Endothelial cell of umbilical vein (primary cell): Measurements from ENCODE around the gene FAM120B. TPM values are rescaled to one million over a fixed set of nuclear protein-coding genes. Genes with fewer than 3 reads are reported as not detected.

Experiments
- BruUV-seq: library from RNA; stranded (reverse); fragments of 400-500 nt; replicated peaks from 2 replicates; lab custom pipeline; 2021; lab: Mats Ljungman, UMichigan
- CTCF ChIA-PET: fragments of 300-600, 350-600 bp; sonication (Branson Sonifier 250); formaldehyde crosslinking; loops from one replicate; lab custom pipeline; 2021; ENCODE audit warnings: antibody characterized with exemption, inconsistent platforms; lab: Charles Lee
- POLR2A ChIA-PET: fragments of 300-600, 350-600 bp; sonication (Branson Sonifier 250); formaldehyde crosslinking; loops from one replicate; lab custom pipeline; 2021; ENCODE audit warnings: antibody characterized with exemption, inconsistent platforms; lab: Charles Lee
- DNase-seq: peaks from one replicate; pipeline ENCODE4 v3.0.0-alpha.2; 2011; ENCODE audit warnings: low read depth, low spot score
- FAIRE-seq: peaks from 2 replicates; lab custom pipeline; 2011; peaks lifted over from hg19 to GRCh38; lab: Jason Lieb, UNC
- H2AFZ ChIP-seq: 2 replicates; pipeline ENCODE4 v1.6.0; 2012; ENCODE audit warnings: low read depth, low read length, control low read depth, inconsistent platforms
- H3K27ac ChIP-seq: 2 replicates; pipeline ENCODE4 v1.5.1; 2011; ENCODE audit warnings: low read depth, mild to moderate bottlenecking, control low read depth, low read length, moderate library complexity; ENCODE audit not compliant: insufficient read depth
- H3K27me3 ChIP-seq, 2 experiments: 2 replicates each; pipeline versions ENCODE4 v1.6.0 to v1.6.1; 2011; ENCODE audit warnings: low read length in 2 of 2, mixed read lengths in 1 of 2; ENCODE audit not compliant: control insufficient read depth in 2 of 2, insufficient read depth in 2 of 2
- H3K36me3 ChIP-seq, 2 experiments: 2 replicates in 1 of 2; 3 replicates in 1 of 2; pipeline ENCODE4 v1.5.1; 2011; ENCODE audit warnings: low read length in 2 of 2, mild to moderate bottlenecking in 1 of 2, moderate library complexity in 1 of 2; ENCODE audit not compliant: control insufficient read depth in 2 of 2, insufficient read depth in 2 of 2; ENCODE audit errors: extremely low read depth in 1 of 2
- H3K4me1 ChIP-seq: 3 replicates; pipeline ENCODE4 v1.5.1; 2011; ENCODE audit warnings: mild to moderate bottlenecking, low read length; ENCODE audit not compliant: control insufficient read depth, insufficient read depth; ENCODE audit errors: extremely low read depth
- H3K4me2 ChIP-seq: 2 replicates; pipeline ENCODE4 v1.6.1; 2011; ENCODE audit warnings: low read length, control low read depth, mixed read lengths; ENCODE audit not compliant: insufficient read depth
- H3K4me3 ChIP-seq, 3 experiments: fragments of 200-600 bp in 1 of 3; sonication (generic), shearing (Covaris generic) in 1 of 3; replicated peaks in 1 of 3; 2 replicates each; pipeline ENCODE4 v1.5.1; 2011 to 2016; ENCODE audit warnings: control low read depth in 3 of 3, low read length in 3 of 3, mild to moderate bottlenecking in 2 of 3, inconsistent platforms in 1 of 3, low read depth in 1 of 3, moderate library complexity in 1 of 3; ENCODE audit not compliant: insufficient read depth in 1 of 3
- H3K79me2 ChIP-seq: 2 replicates; pipeline ENCODE4 v1.6.0; 2012; ENCODE audit warnings: low read length, inconsistent platforms; ENCODE audit not compliant: control insufficient read depth, insufficient read depth
- H3K9ac ChIP-seq: replicated peaks from 2 replicates; pipeline ENCODE3; 2011; ENCODE audit warnings: low read length, control low read depth; ENCODE audit not compliant: insufficient read depth; ENCODE audit errors: extremely low read depth
- H3K9me1 ChIP-seq: replicated peaks from 3 replicates; pipeline ENCODE4 v1.6.0; 2011; ENCODE audit warnings: mild to moderate bottlenecking, low read length; ENCODE audit not compliant: control insufficient read depth, insufficient read depth; ENCODE audit errors: extremely low read depth
- H3K9me3 ChIP-seq: replicated peaks from 2 replicates; pipeline ENCODE4 v1.5.1; 2012; ENCODE audit warnings: low read length, inconsistent platforms; ENCODE audit not compliant: control insufficient read depth, insufficient read depth
- H4K20me1 ChIP-seq: replicated peaks from 2 replicates; pipeline ENCODE3; 2011; ENCODE audit warnings: mild to moderate bottlenecking, low read length; ENCODE audit not compliant: control insufficient read depth, insufficient read depth; ENCODE audit errors: extremely low read depth
- EZH2 ChIP-seq: IDR thresholded peaks from 2 replicates; pipeline ENCODE4 v1.6.1; 2012; ENCODE audit warnings: borderline replicate concordance, low read depth, mild to moderate bottlenecking, moderate library complexity, low read length, inconsistent platforms; ENCODE audit not compliant: severe bottlenecking
- FOS ChIP-seq: IDR thresholded peaks from 2 replicates; pipeline ENCODE4 v1.6.1; 2011; ENCODE audit warnings: mild to moderate bottlenecking, low read length, moderate library complexity, borderline replicate concordance; ENCODE audit not compliant: insufficient read depth
- GATA2 ChIP-seq: IDR thresholded peaks from 2 replicates; pipeline ENCODE4 v1.7.0; 2011; ENCODE audit warnings: low read depth, mild to moderate bottlenecking, moderate library complexity, mixed read lengths, low read length; ENCODE audit not compliant: insufficient read length, insufficient read depth
- JUN ChIP-seq: IDR thresholded peaks from 2 replicates; pipeline ENCODE4 v1.6.1; 2011; ENCODE audit warnings: borderline replicate concordance, low read depth; ENCODE audit not compliant: insufficient read length, insufficient read depth
- MYC ChIP-seq: IDR thresholded peaks from one replicate; pipeline ENCODE4 v1.6.1; 2011; ENCODE audit warnings: mild to moderate bottlenecking, low read depth, low read length
- POLR2A ChIP-seq: IDR thresholded peaks from 2 replicates; pipeline ENCODE4 v1.6.1; 2012; ENCODE audit warnings: low read depth, mild to moderate bottlenecking, control low read depth, low read length
- POLR2AphosphoS5 ChIP-seq: IDR thresholded peaks from 2 replicates; pipeline ENCODE4 v1.6.1; 2012; ENCODE audit warnings: low read depth, mild to moderate bottlenecking, control low read depth, low read length, moderate library complexity; ENCODE audit not compliant: insufficient read depth
- dilution Hi-C: fragments of 300-500 bp; cut with MboI; formaldehyde crosslinking; loops from one replicate; pipeline ENCODE4 v1.15.0; 2019; ENCODE audit warnings: low sequenced_read_pairs; ENCODE audit not compliant: extremely low pct_ligation_motif_present
- intact Hi-C: fragments of 100-400 bp; cut with micrococcal nuclease; formaldehyde crosslinking; loops from one replicate; pipeline ENCODE4 v1.10.0; 2022
- polyA plus RNA-seq, 4 experiments: library from polyadenylated mRNA; depleted of rRNA in 3 of 4; stranded (reverse) in 3 of 4; unstranded in 1 of 4; fragments of >200 nt; gene quantifications; 2 replicates each; pipeline versions ENCODE4 v1.2.1 to v1.2.3, GENCODE V29; 2011 to 2012; ENCODE audit warnings: missing spikeins in 1 of 4
- total RNA-seq: library from RNA; stranded (reverse); gene quantifications from 2 replicates; pipeline ENCODE4 v1.2.3, GENCODE V29; 2021
- TF ChIP-seq, protein P1 (sequence below), 2 donors: IDR thresholded peaks; 1 replicate in 1 of 2; 2 replicates in 1 of 2; pipeline ENCODE4 v1.5.1; 2011; ENCODE audit warnings: low read length in 2 of 2, mild to moderate bottlenecking in 2 of 2, moderate library complexity in 2 of 2, control low read depth in 1 of 2, inconsistent platforms in 1 of 2, low read depth in 1 of 2; ENCODE audit not compliant: insufficient read depth in 1 of 2; ENCODE audit errors: extremely low read depth in 1 of 2
- TF ChIP-seq, protein P2 (sequence below): IDR thresholded peaks from 2 replicates; pipeline ENCODE4 v1.6.1; 2011; ENCODE audit not compliant: insufficient read depth, insufficient read length

The FAM120B gene
- total and polyA plus RNA-seq, 2 donors (not counting 3 experiments of a cell fraction or from before 2014, with no cell fraction given), result 10.8 to 28.2 TPM

DNA sequence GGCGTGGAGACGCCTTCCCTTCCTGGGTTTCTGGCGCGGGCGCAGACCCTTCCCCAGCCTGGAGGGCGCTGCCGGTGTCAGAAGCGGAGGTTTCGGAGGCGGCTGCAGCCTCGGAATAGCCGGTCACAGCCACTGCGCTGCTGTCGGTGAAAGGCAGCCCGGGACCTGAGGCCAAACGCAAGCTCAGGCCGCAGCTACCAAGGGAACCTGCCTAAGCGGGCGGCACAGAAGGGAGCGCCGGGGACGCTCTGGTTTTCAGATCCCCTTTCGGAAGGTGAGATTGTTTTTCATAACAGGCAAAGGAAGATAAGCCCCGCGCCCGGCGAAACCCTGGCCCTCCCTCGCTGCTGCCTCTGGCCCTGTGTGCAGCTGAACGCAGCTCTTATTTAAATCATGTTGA, 116.5 kb downstream of the FAM120B start:
- dilution Hi-C loops, result no loop called here
- Histone ChIP-seq H3K27ac (no peak overlapping the region), H3K79me2 (no peaks in the 10 kb centered on the region), H3K9me1 (no peaks in the 10 kb centered on the region), H3K36me3 (no peaks in the 10 kb centered on the region), H3K9ac (no peak overlapping the region), H3K27me3 (peaks cover 0 to 6% of the 10 kb centered on the region in 2 experiments), H3K4me3 (no peak overlapping the region), H3K4me1 (no peaks in the 10 kb centered on the region), H3K4me2 (no peak overlapping the region), H4K20me1 (no peaks in the 10 kb centered on the region), H3K9me3 (no peaks in the 10 kb centered on the region), H2AFZ (no peak overlapping the region)
- TF ChIP-seq FOS (no peak), GATA2 (no peak)
- BruUV-seq, result no TSS peak
- POLR2A ChIA-PET, result no interaction called here
- intact Hi-C loops, result no loop called here
- DNase-seq (no peak), FAIRE-seq (no peak)
- CTCF ChIA-PET, result no interaction called here

DNA sequence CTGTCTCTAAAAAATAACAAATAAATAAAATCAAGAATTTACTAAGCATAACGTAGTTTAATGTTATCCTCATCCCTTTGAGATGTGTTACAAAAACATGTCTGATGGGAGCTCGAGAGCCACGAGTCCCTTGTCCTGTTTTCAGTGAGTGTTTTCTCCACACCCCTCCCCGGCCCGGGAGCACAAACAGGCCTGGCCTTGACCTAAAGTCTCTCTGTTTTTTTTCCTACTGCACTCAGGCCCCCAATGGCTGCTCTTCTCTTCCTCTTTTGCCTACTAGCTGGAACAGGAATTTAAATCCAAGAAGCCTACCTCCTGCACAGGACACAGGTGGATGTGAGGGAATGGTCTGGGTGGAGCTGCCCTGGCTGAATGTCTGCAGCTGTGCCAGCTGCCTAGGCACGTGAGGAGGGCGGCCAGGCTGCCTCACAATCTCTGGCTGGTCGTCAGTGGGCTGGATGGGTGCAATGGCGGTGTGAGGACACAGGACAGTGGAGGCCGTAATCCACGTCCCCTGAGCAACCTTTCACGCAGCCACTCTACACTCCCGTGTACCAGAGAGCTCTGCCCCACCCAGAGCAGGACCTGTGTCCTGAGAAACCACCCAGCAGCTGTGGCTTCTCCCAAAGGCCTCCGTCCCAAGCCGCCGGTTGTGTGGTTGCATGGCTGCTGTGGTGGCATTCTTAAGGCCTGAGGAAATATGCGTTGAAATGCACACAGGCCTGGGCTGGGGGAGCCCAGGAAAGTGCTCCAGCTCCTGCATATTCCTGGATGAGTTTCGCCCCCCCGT, 117.5 kb downstream of the FAM120B start:
- no peaks in the 10 kb centered on the region for H3K36me3 ChIP-seq
- no peak overlapping the region for H3K4me3 ChIP-seq
- H3K27me3 ChIP-seq, result peaks cover 0 to 6% of the 10 kb centered on the region in 2 experiments
- H3K4me2 ChIP-seq, result no peak overlapping the region
- no peak overlapping the region for H2AFZ ChIP-seq
- no peaks in the 10 kb centered on the region for H4K20me1 ChIP-seq
- TF ChIP-seq GATA2 (no peak), POLR2A (no peak), EZH2 (no peak), JUN (no peak), FOS (no peak), POLR2AphosphoS5 (no peak), MYC (no peak)
- TF ChIP-seq, protein P1, sequence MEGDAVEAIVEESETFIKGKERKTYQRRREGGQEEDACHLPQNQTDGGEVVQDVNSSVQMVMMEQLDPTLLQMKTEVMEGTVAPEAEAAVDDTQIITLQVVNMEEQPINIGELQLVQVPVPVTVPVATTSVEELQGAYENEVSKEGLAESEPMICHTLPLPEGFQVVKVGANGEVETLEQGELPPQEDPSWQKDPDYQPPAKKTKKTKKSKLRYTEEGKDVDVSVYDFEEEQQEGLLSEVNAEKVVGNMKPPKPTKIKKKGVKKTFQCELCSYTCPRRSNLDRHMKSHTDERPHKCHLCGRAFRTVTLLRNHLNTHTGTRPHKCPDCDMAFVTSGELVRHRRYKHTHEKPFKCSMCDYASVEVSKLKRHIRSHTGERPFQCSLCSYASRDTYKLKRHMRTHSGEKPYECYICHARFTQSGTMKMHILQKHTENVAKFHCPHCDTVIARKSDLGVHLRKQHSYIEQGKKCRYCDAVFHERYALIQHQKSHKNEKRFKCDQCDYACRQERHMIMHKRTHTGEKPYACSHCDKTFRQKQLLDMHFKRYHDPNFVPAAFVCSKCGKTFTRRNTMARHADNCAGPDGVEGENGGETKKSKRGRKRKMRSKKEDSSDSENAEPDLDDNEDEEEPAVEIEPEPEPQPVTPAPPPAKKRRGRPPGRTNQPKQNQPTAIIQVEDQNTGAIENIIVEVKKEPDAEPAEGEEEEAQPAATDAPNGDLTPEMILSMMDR (IDR thresholded peaks at IDR 0.05; ENCODE audit: extremely low read depth in 1 of 2, insufficient read depth in 1 of 2, low read depth in 1 of 2, low read length in 2 of 2), result no peak
- TF ChIP-seq, protein P2, sequence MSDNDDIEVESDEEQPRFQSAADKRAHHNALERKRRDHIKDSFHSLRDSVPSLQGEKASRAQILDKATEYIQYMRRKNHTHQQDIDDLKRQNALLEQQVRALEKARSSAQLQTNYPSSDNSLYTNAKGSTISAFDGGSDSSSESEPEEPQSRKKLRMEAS, result no peak
- intact Hi-C loops, result no loop called here
- DNase-seq, result no peak
- no TSS peak for BruUV-seq
- dilution Hi-C loops, result no loop called here
- H3K9me3 ChIP-seq, result no peaks in the 10 kb centered on the region
- H3K27ac ChIP-seq, result no peak overlapping the region
- H3K4me1 ChIP-seq, result no peaks in the 10 kb centered on the region
- H3K9me1 ChIP-seq, result no peaks in the 10 kb centered on the region
- H3K9ac ChIP-seq, result no peak overlapping the region
- POLR2A ChIA-PET, result no interaction called here
- no peaks in the 10 kb centered on the region for H3K79me2 ChIP-seq
- no peak for FAIRE-seq
- CTCF ChIA-PET, result interaction anchor here (0.7 to 2.6 kb wide), 2 partner anchors 18 to 592 kb away, joined by 3 to 6 read pairs; no protein-coding TSS in a partner anchor
